ENCODE results near the gene SAFB2. TPM values are rescaled to one million over a fixed set of nuclear protein-coding genes. Genes with fewer than 3 reads are reported as not detected.

Gene SAFB2
- total and polyA plus RNA-seq, 7 donors = 30.4 to 52.9 (median 42.1) TPM

DNA sequence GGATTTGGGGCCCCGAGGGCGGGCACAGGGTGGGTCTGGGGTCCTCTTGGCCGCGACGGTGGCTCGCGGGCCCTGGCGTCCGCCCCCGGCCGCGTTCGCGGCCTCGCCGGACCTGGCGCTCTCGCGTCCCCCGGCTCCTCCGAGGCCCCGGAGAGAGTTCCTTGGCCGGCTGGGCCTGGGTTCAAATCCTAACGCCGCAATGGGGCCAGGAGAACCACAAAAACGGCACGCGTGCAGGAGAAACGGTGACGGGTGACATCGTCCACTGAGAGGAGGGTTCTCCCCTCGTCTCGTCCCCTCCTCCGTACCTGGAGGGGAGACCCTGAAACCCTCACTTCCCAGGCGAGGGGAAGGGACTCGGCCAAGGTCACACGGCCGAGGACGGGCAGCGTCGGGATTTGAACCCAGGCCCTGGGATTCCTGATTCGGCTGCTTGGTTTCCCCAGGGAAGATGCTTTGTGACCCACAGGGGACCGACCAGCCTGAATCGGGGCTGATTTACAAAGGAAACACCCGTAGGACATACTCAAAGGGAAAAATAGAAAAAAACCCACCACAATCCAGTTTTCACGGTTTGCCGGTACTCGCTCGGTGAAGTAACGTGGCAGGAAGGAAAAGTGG is 931 bp upstream of the SAFB2 start:
- WGBS, 3 donors = 0 to 1% (median 1%) methylated on average over 39 to 50 of the region's 50 CpGs
- intact Hi-C loops (cut with DNase I) = loop anchor here in 1 of 2 donors (5.0 to 10.0 kb wide), 2 partner anchors 61 to 94 kb away; partner anchors contain the start of genes HSD11B1L and MICOS13
- peak overlapping the region; percentile 89 for H3K27ac ChIP-seq
- TF ChIP-seq, protein P1, sequence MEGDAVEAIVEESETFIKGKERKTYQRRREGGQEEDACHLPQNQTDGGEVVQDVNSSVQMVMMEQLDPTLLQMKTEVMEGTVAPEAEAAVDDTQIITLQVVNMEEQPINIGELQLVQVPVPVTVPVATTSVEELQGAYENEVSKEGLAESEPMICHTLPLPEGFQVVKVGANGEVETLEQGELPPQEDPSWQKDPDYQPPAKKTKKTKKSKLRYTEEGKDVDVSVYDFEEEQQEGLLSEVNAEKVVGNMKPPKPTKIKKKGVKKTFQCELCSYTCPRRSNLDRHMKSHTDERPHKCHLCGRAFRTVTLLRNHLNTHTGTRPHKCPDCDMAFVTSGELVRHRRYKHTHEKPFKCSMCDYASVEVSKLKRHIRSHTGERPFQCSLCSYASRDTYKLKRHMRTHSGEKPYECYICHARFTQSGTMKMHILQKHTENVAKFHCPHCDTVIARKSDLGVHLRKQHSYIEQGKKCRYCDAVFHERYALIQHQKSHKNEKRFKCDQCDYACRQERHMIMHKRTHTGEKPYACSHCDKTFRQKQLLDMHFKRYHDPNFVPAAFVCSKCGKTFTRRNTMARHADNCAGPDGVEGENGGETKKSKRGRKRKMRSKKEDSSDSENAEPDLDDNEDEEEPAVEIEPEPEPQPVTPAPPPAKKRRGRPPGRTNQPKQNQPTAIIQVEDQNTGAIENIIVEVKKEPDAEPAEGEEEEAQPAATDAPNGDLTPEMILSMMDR (IDR thresholded peaks at IDR 0.05) = no peak
- H3K4me1 ChIP-seq = peaks cover 73% of the 10 kb centered on the region
- peak in 3 of 4 donors; percentile 17 to 31 (median 19) for ATAC-seq
- peaks cover 3 to 64% of the 10 kb centered on the region in 2 donors for H3K36me3 ChIP-seq (ENCODE audit: insufficient read depth in 1 of 2, low read depth in 1 of 2)
- H3K4me3 ChIP-seq = peak overlapping the region; percentile 98
- no peaks in the 10 kb centered on the region for H3K27me3 ChIP-seq (ENCODE audit: insufficient read depth in 3 of 3, low read length in 2 of 3)
- peak in 1 of 2 donors; percentile 39 for DNase-seq
- H3K9me3 ChIP-seq = no peaks in the 10 kb centered on the region

DNA sequence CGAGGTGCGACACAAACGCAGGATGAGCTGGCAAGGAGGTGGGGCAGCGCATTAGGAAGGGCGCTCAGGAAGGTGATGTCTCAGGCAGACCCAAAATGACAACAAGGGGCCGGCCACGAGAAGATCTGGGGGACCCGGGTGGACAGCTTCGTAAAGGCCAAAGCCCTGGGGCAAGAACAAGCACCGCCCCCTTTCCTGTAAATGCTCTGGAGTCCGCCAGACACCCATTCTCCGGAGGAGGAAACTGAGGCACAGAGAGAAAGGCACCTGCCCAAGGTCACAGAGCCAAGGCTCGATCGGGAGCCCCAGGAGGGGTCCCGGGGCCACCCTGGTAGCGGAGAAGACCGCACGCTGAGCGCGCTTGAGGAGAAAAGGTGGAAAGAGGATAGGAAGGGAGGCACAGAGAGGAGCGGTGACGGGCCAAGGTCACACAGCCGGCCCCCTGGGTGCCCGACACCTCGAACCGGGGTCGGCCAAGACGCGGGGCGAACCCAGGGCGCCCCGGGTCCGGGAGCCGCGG is 571 bp downstream of the SAFB2 start:
- TF ChIP-seq, protein P1 (IDR thresholded peaks at IDR 0.05) = no peak
- WGBS, 3 donors = 1% methylated on average over 31 to 35 of the region's 35 CpGs
- peak overlapping the region; percentile 98 for H3K4me3 ChIP-seq
- H3K36me3 ChIP-seq (ENCODE audit: insufficient read depth in 1 of 2, low read depth in 1 of 2) = peaks cover 3 to 63% of the 10 kb centered on the region in 2 donors
- intact Hi-C loops (cut with DNase I) = loop anchor here in 1 of 2 donors (5.0 to 10.0 kb wide), 2 partner anchors 63 to 95 kb away; partner anchors contain the start of genes HSD11B1L and MICOS13
- peaks cover 67% of the 10 kb centered on the region for H3K4me1 ChIP-seq
- peak overlapping the region; percentile 89 for H3K27ac ChIP-seq
- peak; percentile 37 to 62 for DNase-seq
- ATAC-seq = peak in 2 of 4 donors; percentile 0
- H3K9me3 ChIP-seq = no peaks in the 10 kb centered on the region
- H3K27me3 ChIP-seq (ENCODE audit: insufficient read depth in 3 of 3, low read length in 2 of 3) = no peaks in the 10 kb centered on the region

DNA sequence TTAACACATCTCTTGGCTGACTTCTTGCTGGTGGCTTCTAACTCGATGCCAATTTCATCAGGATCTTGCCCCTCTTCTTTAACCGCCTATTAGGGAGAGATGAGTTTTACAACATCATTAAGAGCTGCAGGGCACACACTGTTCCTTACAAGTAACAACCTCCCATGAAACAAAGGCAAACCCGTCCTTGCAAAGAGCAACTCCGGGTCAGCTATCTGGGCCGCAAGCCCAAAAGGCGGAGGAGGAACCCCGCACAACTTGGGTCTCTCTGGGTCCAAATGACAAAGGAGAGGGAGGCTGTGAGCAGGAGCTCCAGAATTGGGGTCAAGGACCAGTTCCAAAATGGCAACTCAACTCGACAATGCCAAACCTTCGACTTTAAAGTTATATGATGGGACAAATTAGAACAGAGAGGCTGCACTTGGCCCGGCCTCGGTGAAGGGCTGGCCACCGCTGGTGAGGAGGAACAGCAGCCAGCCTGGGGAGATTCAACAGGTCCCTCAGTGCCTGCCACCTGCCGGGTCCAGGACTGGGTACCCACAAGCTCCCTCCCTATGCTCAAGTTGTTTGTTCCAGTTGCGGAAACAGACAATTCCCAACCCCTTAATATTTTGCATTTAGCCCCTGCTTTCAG is 1.1 kb downstream of the SAFB2 start:
- Histone ChIP-seq H3K27ac (peak overlapping the region; percentile 89), H3K27me3 (ENCODE audit: insufficient read depth in 3 of 3, low read length in 2 of 3) (no peaks in the 10 kb centered on the region), H3K9me3 (no peaks in the 10 kb centered on the region), H3K36me3 (ENCODE audit: insufficient read depth in 1 of 2, low read depth in 1 of 2) (peaks cover 3 to 63% of the 10 kb centered on the region in 2 donors), H3K4me1 (peaks cover 62% of the 10 kb centered on the region), H3K4me3 (peak overlapping the region; percentile 98)
- ATAC-seq (no peak), DNase-seq (peak in 1 of 2 donors; percentile 64)
- TF ChIP-seq, protein P1 (IDR thresholded peaks at IDR 0.05) = no peak
- 12 to 22% (median 16%) methylated on average over 14 of the region's 14 CpGs for WGBS, 3 donors
- intact Hi-C loops (cut with DNase I) = loop anchor here in 1 of 2 donors (5.0 to 10.0 kb wide), 2 partner anchors 63 to 96 kb away; partner anchors contain the start of genes HSD11B1L and MICOS13

DNA sequence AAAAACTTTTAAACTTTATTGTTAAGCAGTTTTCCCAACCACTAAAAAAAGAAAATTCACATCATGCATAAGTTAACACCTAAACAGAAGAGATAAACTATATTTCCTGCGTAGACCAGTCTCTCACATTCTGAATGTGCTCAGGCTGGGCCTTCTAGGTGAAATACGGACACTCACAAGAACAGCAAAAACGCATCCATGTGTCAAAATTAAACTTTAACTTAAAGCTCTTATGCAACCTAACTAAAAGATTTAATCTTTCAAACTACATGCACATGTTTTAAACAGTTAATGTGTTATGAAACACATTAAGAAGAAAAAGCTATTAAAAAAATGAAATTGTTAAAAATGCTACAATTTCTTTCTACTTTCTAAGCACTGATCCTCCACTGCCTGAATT is 2.6 kb downstream of the SAFB2 start:
- H3K9me3 ChIP-seq = no peaks in the 10 kb centered on the region
- peaks cover 8 to 63% of the 10 kb centered on the region in 2 donors for H3K36me3 ChIP-seq (ENCODE audit: insufficient read depth in 1 of 2, low read depth in 1 of 2)
- TF ChIP-seq, protein P1 (IDR thresholded peaks at IDR 0.05) = no peak
- H3K4me1 ChIP-seq = peaks cover 47% of the 10 kb centered on the region
- 75 to 89% (median 77%) methylated on average over 3 of the region's 3 CpGs for WGBS, 3 donors
- peak overlapping the region; percentile 98 for H3K4me3 ChIP-seq
- ATAC-seq = no peak
- no peaks in the 10 kb centered on the region for H3K27me3 ChIP-seq (ENCODE audit: insufficient read depth in 3 of 3, low read length in 2 of 3)
- H3K27ac ChIP-seq = peak overlapping the region; percentile 13
- DNase-seq = no peak
- intact Hi-C loops (cut with DNase I) = loop anchor here in 1 of 2 donors (5.0 to 10.0 kb wide), 2 partner anchors 65 to 97 kb away; partner anchors contain the start of genes HSD11B1L and MICOS13
